K562 (cell line): Measurements from ENCODE around the gene ATXN7. TPM values are rescaled to one million over a fixed set of nuclear protein-coding genes. Genes with fewer than 3 reads are reported as not detected.
A peak's percentile ranks its signal among the peaks of the same experiment; 100 is the strongest.

ENCODE experiments used
- ARID1B ChIP-seq: fragments of 450-650 bp; IDR thresholded peaks from 2 replicates; pipeline ENCODE4 v1.6.1; 2016; ENCODE audit warnings: antibody characterized with exemption, mild to moderate bottlenecking, inconsistent platforms
- ASH1L ChIP-seq: fragments of 450-650 bp; IDR thresholded peaks from 2 replicates; pipeline ENCODE4 v1.6.1; 2018; ENCODE audit warnings: borderline replicate concordance, mild to moderate bottlenecking, low read depth; ENCODE audit not compliant: partially characterized antibody
- BACH1 ChIP-seq: fragments of 200-800 bp; sonication (Bioruptor generic); IDR thresholded peaks from 2 replicates; pipeline ENCODE4 v1.6.1; 2016; ENCODE audit warnings: missing genetic modification characterization, missing compliant biosample characterization
- CBX3 ChIP-seq, 2 experiments: IDR thresholded peaks; 1 replicate in 1 of 2; 2 replicates in 1 of 2; pipeline ENCODE4 v1.6.1; 2012; ENCODE audit warnings: inconsistent platforms in 2 of 2, low read length in 2 of 2, borderline replicate concordance in 1 of 2, control low read depth in 1 of 2
- CHD1 ChIP-seq: fragments of 200-600 bp; sonication (generic); IDR thresholded peaks from one replicate; pipeline ENCODE4 v1.6.1; 2012; ENCODE audit warnings: mild to moderate bottlenecking, moderate library complexity, low read length, inconsistent platforms
- CREB1 ChIP-seq, 2 experiments: sonication (generic) in 1 of 2; formaldehyde crosslinking in 1 of 2; IDR thresholded peaks; 2 replicates each; pipeline versions ENCODE4 v1.6.1 to v1.8.0; 2012 to 2022; ENCODE audit warnings: inconsistent platforms in 1 of 2, mild to moderate bottlenecking in 1 of 2, missing genetic modification reagents in 1 of 2, moderate library complexity in 1 of 2
- EWSR1 ChIP-seq: fragments of 450-650 bp; IDR thresholded peaks from 2 replicates; pipeline ENCODE4 v1.6.1; 2018; ENCODE audit warnings: borderline replicate concordance, mild to moderate bottlenecking, low read depth, moderate library complexity; ENCODE audit not compliant: partially characterized antibody
- IRF2 ChIP-seq: sonication (generic); formaldehyde crosslinking; IDR thresholded peaks from 2 replicates; pipeline ENCODE4 v1.8.1; 2022; ENCODE audit warnings: mild to moderate bottlenecking, missing genetic modification reagents
- NCOR1 ChIP-seq: fragments of 450-650 bp; IDR thresholded peaks from 2 replicates; pipeline ENCODE4 v1.6.1; 2016; ENCODE audit warnings: mild to moderate bottlenecking, moderate library complexity
- NFRKB ChIP-seq: fragments of 450-650 bp; IDR thresholded peaks from 2 replicates; pipeline ENCODE4 v1.6.1; 2016; ENCODE audit warnings: low read depth
- PHF8 ChIP-seq: fragments of 200-600 bp; sonication (generic); IDR thresholded peaks from 2 replicates; pipeline ENCODE4 v1.6.1; 2012; ENCODE audit warnings: mixed run types, mild to moderate bottlenecking, inconsistent platforms, low read length, moderate library complexity, borderline replicate concordance
- POLR2G ChIP-seq: fragments of 200-400 bp; formaldehyde crosslinking; IDR thresholded peaks from 2 replicates; pipeline ENCODE4 v1.6.1; 2017; ENCODE audit warnings: low read depth, mild to moderate bottlenecking, antibody characterized with exemption, low read length, moderate library complexity
- SAFB2 ChIP-seq: fragments of 200-400 bp; formaldehyde crosslinking; IDR thresholded peaks from 2 replicates; pipeline ENCODE4 v1.6.1; 2018; ENCODE audit warnings: borderline replicate concordance, low read length, low read depth, moderate library complexity; ENCODE audit not compliant: severe bottlenecking
- TAL1 ChIP-seq: fragments of 450-650 bp; IDR thresholded peaks from 2 replicates; pipeline ENCODE4 v1.6.1; 2016; ENCODE audit warnings: mild to moderate bottlenecking
- ZKSCAN3 ChIP-seq: fragments of 250-450 bp; sonication (Bioruptor Pico); IDR thresholded peaks from 2 replicates; pipeline ENCODE4 v1.4.0; 2020
- ZNF644 ChIP-seq: fragments of 200-800 bp; sonication (Bioruptor generic); IDR thresholded peaks from 2 replicates; pipeline ENCODE4 v1.6.1; 2016; ENCODE audit warnings: low read depth, missing genetic modification characterization, missing compliant biosample characterization
- polyA plus RNA-seq, 8 experiments: library from polyadenylated mRNA; depleted of rRNA in 4 of 8; stranded (reverse) in 5 of 8; unstranded in 3 of 8; fragments of >200 nt; fragmentation: Nextera tagmentation in 2 of 8; fragmentation: Illumina TruSeq in 1 of 8; extraction: Ambion mirVana in 2 of 8; extraction: Trizol in 1 of 8; gene quantifications; 2 replicates each; pipeline versions ENCODE4 v1.2.1 to v1.2.3, GENCODE V29; 2011 to 2014; ENCODE audit warnings: inconsistent platforms in 1 of 8, missing spikeins in 1 of 8
- total RNA-seq, 7 experiments: library from RNA; depleted of rRNA in 6 of 7; stranded (reverse); fragments of >200 nt in 6 of 7; fragmentation: Illumina TruSeq in 2 of 7; extraction: Trizol in 2 of 7; gene quantifications; 2 replicates each; pipeline versions ENCODE4 v1.2.1 to v1.2.3, GENCODE V29; 2011 to 2021; ENCODE audit warnings: low replicate concordance in 1 of 7
- TF ChIP-seq, protein P1 (sequence below): fragments of 250-450 bp; sonication (Bioruptor Pico); IDR thresholded peaks from 2 replicates; pipeline ENCODE4 v1.6.1; 2021; ENCODE audit warnings: mild to moderate bottlenecking
- TF ChIP-seq, protein P2 (sequence below): fragments of 450-650 bp; IDR thresholded peaks from 2 replicates; pipeline ENCODE4 v1.6.1; 2018; ENCODE audit warnings: mild to moderate bottlenecking, low read depth; ENCODE audit not compliant: partially characterized antibody
- TF ChIP-seq, protein P3 (sequence below): fragments of 250-450 bp; sonication (Bioruptor Pico); IDR thresholded peaks from 2 replicates; pipeline ENCODE4 v1.5.0; 2021; ENCODE audit warnings: mild to moderate bottlenecking, borderline replicate concordance
- TF ChIP-seq, protein P4 (sequence below): fragments of 250-450 bp; sonication (Bioruptor Pico); IDR thresholded peaks from 2 replicates; pipeline ENCODE4 v1.5.0; 2021; ENCODE audit warnings: mild to moderate bottlenecking, moderate library complexity

The ATXN7 gene
- total and polyA plus RNA-seq, 9 of the 15 experiments (the other 6 are each of a cell fraction or from before 2014, with no cell fraction given): 0.41 to 9.2 (median 6.7) TPM

DNA sequence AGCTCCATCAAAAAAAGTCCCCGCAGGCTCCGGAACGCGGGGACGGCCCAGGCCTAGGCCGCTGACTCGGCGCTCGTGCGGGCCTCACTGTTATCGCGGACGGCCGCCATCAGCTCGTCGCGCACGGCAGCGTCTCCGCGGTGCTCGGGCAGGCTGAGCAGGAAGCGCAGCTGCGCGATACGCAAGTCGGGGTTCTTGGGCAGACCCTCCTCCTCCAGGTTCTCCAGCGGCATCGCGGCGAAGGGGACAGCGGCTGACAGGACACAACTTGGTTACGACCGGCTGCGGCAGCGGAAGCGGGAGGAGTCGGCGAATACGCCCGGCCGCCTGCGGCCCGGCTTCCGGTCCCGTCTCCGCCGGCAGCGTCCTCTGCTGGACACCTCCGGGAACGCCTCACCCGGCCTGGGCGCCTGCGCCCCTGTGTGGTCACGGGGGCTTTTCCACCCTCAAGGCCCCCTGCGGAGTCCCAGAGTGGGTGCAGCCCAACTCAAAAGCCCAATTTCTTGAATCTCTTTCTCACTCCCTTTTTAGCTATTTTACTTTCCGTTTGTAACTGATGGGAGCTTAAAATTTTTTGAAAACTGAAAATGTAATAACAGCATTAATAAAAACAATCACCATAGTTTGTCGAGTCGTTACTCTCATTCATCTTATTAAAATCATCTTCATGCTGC, 159.7 kb downstream of the ATXN7 start, which contains the start of gene PSMD6 (continued):
- TF ChIP-seq ASH1L (no peak), ZNF644 (tag) (no peak), TAL1 (no peak), NFRKB (no peak), ARID1B (no peak), BACH1 (tag) (no peak), ZKSCAN3 (CRISPR knock-in tag) (no peak), CBX3 (IDR thresholded peaks at IDR 0.05; ENCODE audit: borderline replicate concordance in 1 of 2, low read length in 2 of 2) (peak in 1 of 2 experiments; percentile 43; a peak in 1 of 3 replicates), IRF2 (CRISPR knock-in tag) (no peak), EWSR1 (peak; percentile 40), PHF8 (peak; percentile 91; the same call in 1 of the 2 replicates), CREB1 (IDR thresholded peaks at IDR 0.05) (0 out of 2 replicates have a peak, but pooled peaks have one; percentile 21), CREB1 (CRISPR knock-in tag; IDR thresholded peaks at IDR 0.05) (peak; percentile 30; the same call in 1 of the 2 replicates), NCOR1 (peak; percentile 27), POLR2G (peak; percentile 85), CHD1 (no peak), SAFB2 (no peak)
- TF ChIP-seq, protein P1, sequence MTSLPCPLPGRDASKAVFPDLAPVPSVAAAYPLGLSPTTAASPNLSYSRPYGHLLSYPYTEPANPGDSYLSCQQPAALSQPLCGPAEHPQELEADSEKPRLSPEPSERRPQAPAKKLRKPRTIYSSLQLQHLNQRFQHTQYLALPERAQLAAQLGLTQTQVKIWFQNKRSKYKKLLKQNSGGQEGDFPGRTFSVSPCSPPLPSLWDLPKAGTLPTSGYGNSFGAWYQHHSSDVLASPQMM (CRISPR knock-in tag): no peak
- TF ChIP-seq, protein P2, sequence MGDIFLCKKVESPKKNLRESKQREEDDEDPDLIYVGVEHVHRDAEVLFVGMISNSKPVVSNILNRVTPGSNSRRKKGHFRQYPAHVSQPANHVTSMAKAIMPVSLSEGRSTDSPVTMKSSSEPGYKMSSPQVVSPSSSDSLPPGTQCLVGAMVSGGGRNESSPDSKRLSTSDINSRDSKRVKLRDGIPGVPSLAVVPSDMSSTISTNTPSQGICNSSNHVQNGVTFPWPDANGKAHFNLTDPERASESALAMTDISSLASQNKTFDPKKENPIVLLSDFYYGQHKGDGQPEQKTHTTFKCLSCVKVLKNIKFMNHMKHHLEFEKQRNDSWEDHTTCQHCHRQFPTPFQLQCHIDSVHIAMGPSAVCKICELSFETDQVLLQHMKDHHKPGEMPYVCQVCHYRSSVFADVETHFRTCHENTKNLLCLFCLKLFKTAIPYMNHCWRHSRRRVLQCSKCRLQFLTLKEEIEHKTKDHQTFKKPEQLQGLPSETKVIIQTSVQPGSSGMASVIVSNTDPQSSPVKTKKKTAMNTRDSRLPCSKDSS: no peak
- TF ChIP-seq, protein P3, sequence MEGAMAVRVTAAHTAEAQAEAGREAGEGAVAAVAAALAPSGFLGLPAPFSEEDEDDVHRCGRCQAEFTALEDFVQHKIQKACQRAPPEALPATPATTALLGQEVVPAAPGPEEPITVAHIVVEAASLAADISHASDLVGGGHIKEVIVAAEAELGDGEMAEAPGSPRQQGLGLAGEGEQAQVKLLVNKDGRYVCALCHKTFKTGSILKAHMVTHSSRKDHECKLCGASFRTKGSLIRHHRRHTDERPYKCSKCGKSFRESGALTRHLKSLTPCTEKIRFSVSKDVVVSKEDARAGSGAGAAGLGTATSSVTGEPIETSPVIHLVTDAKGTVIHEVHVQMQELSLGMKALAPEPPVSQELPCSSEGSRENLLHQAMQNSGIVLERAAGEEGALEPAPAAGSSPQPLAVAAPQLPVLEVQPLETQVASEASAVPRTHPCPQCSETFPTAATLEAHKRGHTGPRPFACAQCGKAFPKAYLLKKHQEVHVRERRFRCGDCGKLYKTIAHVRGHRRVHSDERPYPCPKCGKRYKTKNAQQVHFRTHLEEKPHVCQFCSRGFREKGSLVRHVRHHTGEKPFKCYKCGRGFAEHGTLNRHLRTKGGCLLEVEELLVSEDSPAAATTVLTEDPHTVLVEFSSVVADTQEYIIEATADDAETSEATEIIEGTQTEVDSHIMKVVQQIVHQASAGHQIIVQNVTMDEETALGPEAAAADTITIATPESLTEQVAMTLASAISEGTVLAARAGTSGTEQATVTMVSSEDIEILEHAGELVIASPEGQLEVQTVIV (CRISPR knock-in tag): no peak
- TF ChIP-seq, protein P4, sequence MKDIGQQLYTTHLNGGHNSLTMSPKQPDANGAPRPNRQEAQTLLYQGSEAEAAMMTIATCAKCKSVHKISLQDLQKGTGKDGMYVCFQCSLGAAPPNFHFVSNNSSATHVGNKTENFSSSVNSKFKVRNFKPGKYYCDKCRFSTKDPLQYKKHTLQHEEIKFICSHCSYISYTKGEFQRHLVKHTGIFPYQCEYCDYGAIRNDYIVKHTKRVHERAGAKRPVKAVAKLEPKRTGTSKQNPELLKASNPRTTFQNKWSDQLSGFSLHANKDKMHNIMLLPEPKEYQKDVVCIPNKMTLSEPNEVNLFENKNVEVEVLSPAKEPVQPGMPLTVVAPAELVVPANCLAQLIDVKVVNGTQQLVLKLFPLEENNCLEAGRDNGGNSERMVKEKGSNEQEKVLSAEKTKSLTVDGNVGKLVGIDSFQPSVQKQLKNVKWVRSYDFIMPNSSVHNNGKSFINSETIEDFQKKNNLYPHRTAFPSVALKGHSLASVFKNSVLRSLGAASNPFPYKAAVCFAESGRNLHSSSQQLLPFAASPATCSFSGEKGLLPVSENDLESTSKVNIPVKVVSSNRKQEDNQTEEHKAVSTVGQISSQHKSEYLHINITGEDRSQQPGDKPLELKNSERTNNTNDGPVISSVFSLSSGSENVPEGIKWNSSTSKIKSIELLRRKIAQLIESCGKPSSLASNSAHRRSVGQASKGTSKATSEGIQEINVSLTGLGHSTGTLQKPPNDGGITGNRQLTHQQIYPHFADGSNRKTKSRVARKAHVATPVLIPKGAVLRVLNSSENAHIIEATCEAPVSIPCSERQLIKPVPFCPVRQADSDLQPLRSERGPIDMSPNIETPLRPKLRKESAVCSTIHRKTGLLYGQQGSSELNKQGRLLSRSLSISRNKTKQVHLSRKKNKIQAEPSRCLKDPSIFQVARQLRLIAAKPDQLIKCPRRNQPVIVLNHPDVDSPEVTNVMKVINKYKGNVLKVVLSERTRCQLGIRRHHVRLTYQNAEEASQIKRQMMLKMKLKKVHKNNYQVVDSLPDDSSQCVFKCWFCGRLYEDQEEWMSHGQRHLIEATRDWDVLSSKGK (CRISPR knock-in tag): no peak
